Activated CD8-positive, alpha-beta memory T cell treated with anti-CD3 and anti-CD28 coated beads for 24 hours (primary cell): ENCODE measurements around the gene RASGRF2.

Source experiments
- DNase-seq: peaks from one replicate; pipeline ENCODE4 v3.0.0-alpha.2; 2020

Gene RASGRF2

GRCh38 chr5:81213070-81213469 lies 252.9 kb downstream of the RASGRF2 start:
- DNase-seq = no peak

DNA sequence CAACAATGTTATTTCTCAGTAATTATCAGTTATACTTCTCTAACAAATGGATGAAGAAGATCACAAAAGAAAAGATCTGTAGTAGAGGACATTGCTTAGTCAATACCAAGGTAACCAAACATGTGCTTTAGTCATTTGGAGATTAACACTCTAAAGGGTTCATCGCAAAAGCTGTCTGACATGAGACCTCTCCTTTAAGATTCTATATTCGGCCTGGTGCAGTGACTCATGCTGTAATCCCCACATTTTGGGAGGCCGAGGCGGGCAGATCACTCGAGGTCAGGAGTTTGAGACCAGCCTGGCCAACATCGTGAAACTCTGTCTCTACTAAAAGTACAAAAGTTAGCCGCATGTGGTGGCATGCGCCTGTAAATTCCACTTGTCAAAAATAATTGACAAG lies 254.7 kb downstream of the RASGRF2 start:
- no peak for DNase-seq

DNA sequence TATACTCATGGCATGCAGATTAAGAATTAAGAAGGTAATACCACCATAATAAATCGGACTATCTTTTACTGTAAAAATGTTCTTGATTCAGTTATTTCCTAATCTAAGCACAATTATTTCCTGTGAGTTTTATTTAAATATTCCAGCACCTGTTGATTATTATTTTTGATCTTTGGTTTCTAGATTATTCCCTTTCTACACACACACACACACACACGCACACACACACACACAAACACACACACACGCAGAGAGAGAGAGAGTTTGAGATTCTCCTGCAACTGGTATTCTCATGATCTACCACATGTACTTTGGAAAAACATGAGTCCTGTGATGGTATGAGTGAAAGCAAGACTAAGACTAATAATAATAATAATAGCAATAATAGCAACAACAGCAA lies 256.0 kb downstream of the RASGRF2 start:
- no peak for DNase-seq

DNA sequence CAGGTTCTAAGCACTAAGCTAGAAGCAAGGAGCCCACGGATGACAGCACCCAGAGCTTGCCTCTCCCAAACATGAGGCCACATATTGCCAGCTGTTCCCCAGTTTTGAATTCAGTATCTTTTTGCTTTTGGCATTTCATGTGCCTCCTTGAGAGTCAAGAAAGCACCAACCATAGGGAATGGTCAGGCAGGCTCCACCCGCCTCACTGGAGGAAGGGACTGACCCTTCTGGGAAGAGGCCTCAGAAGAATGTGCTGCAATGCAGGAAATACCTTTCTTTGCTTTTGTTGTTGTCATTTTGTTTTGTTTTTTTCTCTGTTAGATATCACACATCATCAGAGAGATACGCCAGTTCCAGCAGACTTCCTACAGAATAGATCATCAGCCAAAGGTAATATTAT lies 259.2 kb downstream of the RASGRF2 start:
- no peak for DNase-seq

- DNase-seq = no peak
Observed at GRCh38 chr5:81222285-81222684, 262.1 kb downstream of the RASGRF2 start.

GRCh38 chr5:81225463-81225862 lies 265.3 kb downstream of the RASGRF2 start:
- no peak for DNase-seq

- no peak for DNase-seq
Observed at GRCh38 chr5:81226286-81226685, 266.1 kb downstream of the RASGRF2 start.

DNA sequence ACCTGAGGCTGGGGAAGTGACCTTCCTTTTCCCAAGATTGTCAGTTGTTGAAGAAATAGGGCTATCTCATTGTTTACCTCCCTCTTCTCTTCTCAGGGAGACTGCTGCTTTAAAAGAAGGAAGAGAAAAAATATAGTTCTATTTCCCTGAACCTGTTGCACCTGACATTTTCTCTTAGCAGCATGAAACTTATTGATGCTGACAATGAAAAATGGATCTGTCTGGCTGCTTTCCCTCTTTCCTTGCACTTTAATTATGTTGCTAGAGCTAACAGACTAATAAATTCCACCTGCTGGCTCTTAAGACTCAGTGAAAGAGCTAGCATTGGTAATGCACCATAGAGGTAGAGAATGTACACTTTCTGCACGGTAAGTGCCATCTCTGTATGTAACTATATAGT lies 266.8 kb downstream of the RASGRF2 start:
- DNase-seq = no peak

DNA sequence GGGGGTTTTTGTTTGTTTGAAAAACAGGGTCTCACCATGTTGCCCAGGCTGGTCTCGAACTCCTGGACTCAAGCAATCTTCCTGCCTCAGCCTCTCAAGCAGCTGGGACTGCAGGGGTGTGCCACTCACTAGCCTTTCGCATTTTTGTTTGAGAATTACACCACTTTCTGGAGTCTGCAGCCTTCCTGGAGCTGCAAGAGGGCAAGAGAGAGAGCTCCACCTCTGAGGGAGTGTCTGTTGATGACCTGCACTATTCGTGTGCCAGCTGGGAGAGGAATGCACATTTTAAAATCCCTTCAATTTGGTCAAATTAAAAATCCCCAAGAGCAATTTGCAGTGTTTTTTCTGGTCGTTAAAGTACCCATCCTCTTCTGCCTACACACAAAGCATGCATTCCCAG lies 267.9 kb downstream of the RASGRF2 start:
- no peak for DNase-seq

DNA sequence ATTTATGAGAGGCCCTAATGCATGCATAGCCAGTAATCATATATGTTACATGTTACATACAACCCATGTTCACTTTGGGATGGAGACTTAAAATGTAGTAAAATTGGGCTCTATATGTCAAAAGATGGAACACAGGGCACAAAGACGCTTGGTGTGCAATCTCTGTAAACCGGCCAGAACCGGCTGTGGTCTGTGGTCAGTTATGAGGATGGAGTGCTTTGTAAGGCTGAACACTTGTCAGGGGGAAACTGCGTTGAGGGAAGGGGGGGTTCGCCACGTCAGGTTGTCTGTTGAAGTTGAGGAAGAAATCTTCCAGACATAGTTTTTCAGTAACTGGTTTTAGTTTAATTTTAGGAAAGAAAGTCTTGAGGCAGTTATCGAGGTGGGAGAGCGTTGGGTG lies 270.3 kb downstream of the RASGRF2 start:
- no peak for DNase-seq

- no peak for DNase-seq
Observed at GRCh38 chr5:81232464-81233079, 272.4 kb downstream of the RASGRF2 start.

- no peak for DNase-seq
Observed at GRCh38 chr5:81233080-81233634, 273.0 kb downstream of the RASGRF2 start, which contains the start of gene CKMT2. Gene CKMT2, plus strand, starts transcription at chr5:81233322. Its CDS starts 17,811 bp downstream, at chr5:81251133.

GRCh38 chr5:81234299-81234698 lies 274.1 kb downstream of the RASGRF2 start:
- no peak for DNase-seq

- no peak for DNase-seq
Observed at GRCh38 chr5:81234801-81235200, 274.6 kb downstream of the RASGRF2 start.

DNA sequence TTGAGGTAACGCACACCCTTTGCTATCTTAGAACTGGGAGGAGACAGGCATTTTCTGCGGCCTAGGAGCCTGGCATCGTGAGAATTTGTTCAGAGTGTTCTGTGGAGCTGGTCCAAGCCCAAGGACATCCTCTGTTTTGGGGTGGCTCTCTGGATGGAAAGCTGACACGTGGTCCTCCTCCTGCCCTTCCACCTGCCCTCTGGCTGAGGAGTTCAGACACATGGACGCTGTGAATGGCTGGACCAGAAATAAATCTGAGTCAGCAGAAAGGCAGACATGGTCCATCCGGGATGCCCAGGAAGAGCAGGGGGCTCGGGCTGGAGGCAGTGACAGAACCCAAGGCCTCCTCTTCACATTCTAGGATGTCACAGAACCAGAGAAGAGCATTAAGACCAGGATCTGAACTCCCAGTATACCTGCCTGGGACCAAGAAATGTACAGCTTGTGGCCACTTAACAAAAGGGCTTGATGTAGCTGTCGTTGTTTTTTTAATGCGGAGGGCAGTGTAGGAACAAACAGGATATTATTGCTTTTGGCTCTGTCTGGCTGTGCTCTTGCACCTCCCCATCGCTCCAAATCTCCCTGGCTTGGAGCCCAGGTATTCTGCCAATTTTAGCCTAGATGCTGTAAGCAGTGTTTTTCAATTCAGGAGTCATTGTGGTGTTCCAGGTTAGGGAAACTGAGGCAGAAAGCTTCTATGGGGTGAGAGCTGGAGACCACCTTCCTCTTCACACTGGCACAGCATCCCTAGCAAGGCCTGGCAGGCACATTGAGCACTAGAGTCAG lies 275.3 kb downstream of the RASGRF2 start:
- DNase-seq = no peak

- DNase-seq = no peak
Observed at GRCh38 chr5:81238460-81238859, 278.3 kb downstream of the RASGRF2 start.

DNA sequence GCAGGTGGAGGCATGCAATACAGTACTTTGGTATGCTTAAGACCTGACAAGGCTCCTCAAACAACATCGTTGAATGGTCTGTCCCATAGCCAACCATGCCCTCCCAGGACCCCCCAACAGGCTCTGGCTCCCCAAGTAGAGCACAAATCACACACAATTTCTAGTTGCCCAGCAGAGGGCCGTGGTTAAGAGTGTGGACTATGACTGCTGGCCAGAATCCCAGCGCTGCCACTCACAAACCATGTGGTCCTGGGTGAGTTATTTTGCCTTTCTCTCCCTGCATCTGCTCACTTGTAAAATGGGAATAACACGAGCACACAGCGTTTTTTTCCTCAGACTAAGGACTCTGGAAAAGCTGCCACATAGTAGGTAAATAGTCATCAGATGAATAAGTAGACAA lies 279.4 kb downstream of the RASGRF2 start:
- DNase-seq = no peak

- DNase-seq = no peak
Observed at GRCh38 chr5:81241001-81241400, 280.8 kb downstream of the RASGRF2 start.

DNA sequence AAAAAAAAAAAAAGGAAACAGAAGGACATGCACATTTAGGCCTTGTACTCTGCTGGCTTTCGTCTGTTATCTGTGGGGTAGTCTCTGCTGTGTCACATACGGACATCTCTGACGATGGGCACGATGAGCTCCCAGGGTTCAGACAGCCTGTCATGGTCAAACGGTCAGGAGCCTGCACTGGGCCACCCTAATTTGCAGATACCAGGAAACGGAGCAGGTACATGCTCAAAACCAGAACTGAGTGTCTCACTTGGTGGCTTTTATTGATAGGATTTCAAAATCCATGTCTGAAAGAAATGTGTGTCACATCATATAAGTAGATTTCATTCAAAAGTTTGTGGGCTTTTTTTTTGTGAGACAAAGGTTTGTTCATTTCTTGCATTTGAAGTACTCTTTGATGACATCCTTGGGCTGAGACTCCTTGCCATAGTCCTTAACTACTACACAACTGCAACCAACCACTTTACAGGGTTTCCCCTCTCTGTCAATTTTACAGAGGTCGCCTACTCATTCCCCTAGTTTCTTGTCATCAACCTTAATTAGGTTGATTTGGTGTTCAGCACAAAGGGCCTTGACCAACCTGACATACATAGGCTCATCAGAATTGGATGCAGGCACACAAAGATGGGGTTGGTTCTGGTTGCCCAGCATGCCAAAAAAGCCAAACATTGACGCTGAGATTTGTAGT lies 281.9 kb downstream of the RASGRF2 start:
- no peak for DNase-seq

DNA sequence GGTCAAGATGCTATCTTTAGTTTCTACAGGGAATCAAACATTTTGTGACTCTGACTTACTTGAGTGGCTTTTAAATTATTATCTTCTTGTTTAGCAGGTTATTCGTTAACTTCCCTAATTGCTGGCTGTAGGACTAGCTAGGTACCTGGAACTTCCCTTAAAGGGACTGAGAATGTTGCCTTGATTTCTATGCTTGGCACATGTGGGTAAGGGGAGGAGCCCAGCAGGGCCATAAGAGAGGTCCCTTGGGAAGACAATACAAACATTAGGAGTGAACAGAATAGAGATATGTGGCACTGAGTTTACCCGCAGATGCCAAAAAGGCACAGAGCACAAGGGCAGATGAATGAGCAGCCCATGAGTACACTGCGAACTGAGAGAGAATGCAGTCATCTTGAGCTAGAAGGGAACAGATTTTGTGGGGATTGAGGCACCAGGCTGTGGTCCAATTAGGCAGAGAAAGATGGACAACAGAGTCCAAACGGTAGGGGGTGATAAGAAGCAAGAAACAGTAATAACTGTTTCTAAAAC lies 282.8 kb downstream of the RASGRF2 start:
- no peak for DNase-seq

DNA sequence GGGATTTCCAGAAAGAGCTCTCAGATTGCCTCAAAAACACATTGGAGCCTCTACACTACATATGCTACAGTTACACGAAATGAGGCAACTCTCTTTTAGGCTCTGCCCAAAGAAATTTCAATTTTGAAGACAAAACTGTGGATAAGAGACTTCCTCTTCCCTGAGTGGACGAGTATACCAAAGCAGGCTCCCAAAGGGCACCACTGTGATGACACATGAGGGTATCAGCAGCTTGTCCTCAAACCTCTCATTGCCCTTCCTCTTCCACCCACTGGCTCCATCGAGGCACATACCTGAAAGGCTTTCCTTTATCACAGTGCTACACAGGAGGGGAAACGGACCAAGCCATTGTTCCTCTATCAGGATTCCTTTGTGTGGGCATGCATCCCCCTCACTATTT lies 284.3 kb downstream of the RASGRF2 start:
- no peak for DNase-seq

- no peak for DNase-seq
Observed at GRCh38 chr5:81245871-81246235, 285.7 kb downstream of the RASGRF2 start.

GRCh38 chr5:81246697-81247096 lies 286.5 kb downstream of the RASGRF2 start:
- DNase-seq = no peak
